HUES64 (cell line): ENCODE data around the gene DAPK2.

Source experiments
- H3K27ac ChIP-seq: 2 replicates; pipeline ENCODE4 v1.7.0; 2013; ENCODE audit warnings: low read depth, low read length, inconsistent platforms
- H3K27me3 ChIP-seq: 2 replicates; pipeline ENCODE4 v1.6.1; 2013; ENCODE audit warnings: mild to moderate bottlenecking, low read length; ENCODE audit not compliant: insufficient read depth
- H3K36me3 ChIP-seq: 2 replicates; pipeline ENCODE4 v1.6.1; 2013; ENCODE audit warnings: mild to moderate bottlenecking, low read length; ENCODE audit not compliant: insufficient read depth
- H3K4me1 ChIP-seq: 2 replicates; pipeline ENCODE4 v1.6.1; 2013; ENCODE audit warnings: mild to moderate bottlenecking, low read length, moderate library complexity; ENCODE audit not compliant: insufficient read depth
- H3K4me3 ChIP-seq: 2 replicates; pipeline ENCODE4 v1.5.1; 2013; ENCODE audit warnings: mild to moderate bottlenecking, low read length, moderate library complexity
- H3K9ac ChIP-seq: 2 replicates; pipeline ENCODE4 v1.6.1; 2013; ENCODE audit warnings: mild to moderate bottlenecking, low read depth, low read length
- H3K9me3 ChIP-seq: 2 replicates; pipeline ENCODE4 v1.6.1; 2013; ENCODE audit warnings: low read depth, low read length; ENCODE audit not compliant: insufficient read depth
- WGBS: fragments of 150-250, 120-280 bp; methylation state at CpG from one replicate; pipeline ENCODE4 v1.1.7; 2013; ENCODE audit warnings: missing lambda C conversion rate; 5-methylcytosine and 5-hydroxymethylcytosine counted together

Gene DAPK2

GRCh38 chr15:64035525-64035924 lies 10.8 kb downstream of the DAPK2 start:
- no peaks in the 10 kb centered on the region for H3K36me3 ChIP-seq
- H3K27ac ChIP-seq = no peak overlapping the region
- no peak overlapping the region for H3K9ac ChIP-seq
- H3K4me1 ChIP-seq = no peaks in the 10 kb centered on the region; the same call in 1 of the 2 replicates
- no peak overlapping the region for H3K4me3 ChIP-seq
- WGBS = 96% methylated on average over 1 of the region's 1 CpG
- no peaks in the 10 kb centered on the region for H3K9me3 ChIP-seq
- H3K27me3 ChIP-seq = no peaks in the 10 kb centered on the region

- no peaks in the 10 kb centered on the region for H3K27me3 ChIP-seq
- H3K4me3 ChIP-seq = no peak overlapping the region
- no peak overlapping the region for H3K27ac ChIP-seq
- H3K36me3 ChIP-seq = no peaks in the 10 kb centered on the region
- no peak overlapping the region for H3K9ac ChIP-seq
- H3K4me1 ChIP-seq = no peaks in the 10 kb centered on the region; the same call in 1 of the 2 replicates
- WGBS = 71% methylated on average over 4 of the region's 4 CpGs
- no peaks in the 10 kb centered on the region for H3K9me3 ChIP-seq
Measured at GRCh38 chr15:64034519-64034918, 11.8 kb downstream of the DAPK2 start.

- H3K4me1 ChIP-seq = peaks cover 6% of the 10 kb centered on the region; the same call in 1 of the 2 replicates
- no peak overlapping the region for H3K27ac ChIP-seq
- 90% methylated on average over 5 of the region's 5 CpGs for WGBS
- no peak overlapping the region for H3K4me3 ChIP-seq
- H3K9me3 ChIP-seq = no peaks in the 10 kb centered on the region
- no peak overlapping the region for H3K9ac ChIP-seq
- H3K27me3 ChIP-seq = no peaks in the 10 kb centered on the region
- H3K36me3 ChIP-seq = no peaks in the 10 kb centered on the region
Measured at GRCh38 chr15:64032329-64032728, 14.0 kb downstream of the DAPK2 start.

- H3K9ac ChIP-seq = no peak overlapping the region
- no peak overlapping the region for H3K4me3 ChIP-seq
- no peaks in the 10 kb centered on the region for H3K9me3 ChIP-seq
- peaks cover 6% of the 10 kb centered on the region; the same call in 1 of the 2 replicates for H3K4me1 ChIP-seq
- H3K36me3 ChIP-seq = no peaks in the 10 kb centered on the region
- 96% methylated on average over 4 of the region's 4 CpGs for WGBS
- no peak overlapping the region for H3K27ac ChIP-seq
- H3K27me3 ChIP-seq = no peaks in the 10 kb centered on the region
Measured at GRCh38 chr15:64030123-64030522, 16.2 kb downstream of the DAPK2 start.

- H3K36me3 ChIP-seq = no peaks in the 10 kb centered on the region
- no peak overlapping the region for H3K9ac ChIP-seq
- H3K9me3 ChIP-seq = no peaks in the 10 kb centered on the region
- no peak overlapping the region for H3K27ac ChIP-seq
- 93% methylated on average over 4 of the region's 4 CpGs for WGBS
- H3K4me3 ChIP-seq = no peak overlapping the region
- peaks cover 6% of the 10 kb centered on the region; the same call in 1 of the 2 replicates for H3K4me1 ChIP-seq
- no peaks in the 10 kb centered on the region for H3K27me3 ChIP-seq
Measured at GRCh38 chr15:64029633-64030032, 16.7 kb downstream of the DAPK2 start.

GRCh38 chr15:64029110-64029509 lies 17.2 kb downstream of the DAPK2 start:
- WGBS = 64% methylated on average over 8 of the region's 8 CpGs
- Histone ChIP-seq H3K4me1 (peaks cover 6% of the 10 kb centered on the region; the same call in 1 of the 2 replicates), H3K9me3 (no peaks in the 10 kb centered on the region), H3K4me3 (no peak overlapping the region), H3K36me3 (no peaks in the 10 kb centered on the region), H3K27ac (no peak overlapping the region), H3K27me3 (no peaks in the 10 kb centered on the region), H3K9ac (no peak overlapping the region)

GRCh38 chr15:64026591-64026990 lies 19.7 kb downstream of the DAPK2 start:
- Histone ChIP-seq H3K27me3 (no peaks in the 10 kb centered on the region), H3K27ac (no peak overlapping the region), H3K9ac (no peak overlapping the region), H3K4me1 (peaks cover 6% of the 10 kb centered on the region; the same call in 1 of the 2 replicates), H3K9me3 (no peaks in the 10 kb centered on the region), H3K4me3 (no peak overlapping the region), H3K36me3 (no peaks in the 10 kb centered on the region)
- WGBS = 86% methylated on average over 4 of the region's 4 CpGs

- Histone ChIP-seq H3K36me3 (no peaks in the 10 kb centered on the region), H3K4me1 (peaks cover 6% of the 10 kb centered on the region; the same call in 1 of the 2 replicates), H3K4me3 (no peak overlapping the region), H3K9me3 (no peaks in the 10 kb centered on the region), H3K27ac (no peak overlapping the region), H3K9ac (no peak overlapping the region), H3K27me3 (no peaks in the 10 kb centered on the region)
- WGBS = 90% methylated on average over 5 of the region's 5 CpGs
Measured at GRCh38 chr15:64024172-64025050, 21.9 kb downstream of the DAPK2 start.

DNA sequence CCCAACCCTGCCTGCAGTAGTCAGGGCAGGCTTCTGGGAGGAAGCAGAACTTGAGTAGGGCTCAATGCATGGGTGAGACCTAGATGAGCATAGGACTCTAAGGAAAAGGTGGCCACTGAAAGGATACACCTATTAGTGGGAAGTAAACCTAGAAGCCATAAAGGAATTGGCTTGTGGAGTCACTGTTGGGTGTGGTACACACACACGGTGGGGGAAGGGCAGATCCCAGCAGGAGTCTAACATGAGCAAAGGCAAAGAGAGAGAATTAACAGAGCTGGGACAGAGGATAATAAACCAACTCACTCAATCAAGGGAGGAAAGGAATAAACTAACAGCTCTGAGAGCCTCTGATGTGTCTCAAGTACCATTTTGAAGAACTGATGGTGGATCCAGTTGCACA lies 23.1 kb downstream of the DAPK2 start:
- 70% methylated on average over 1 of the region's 1 CpG for WGBS
- H3K4me3 ChIP-seq = no peak overlapping the region
- no peak overlapping the region for H3K27ac ChIP-seq
- no peaks in the 10 kb centered on the region for H3K36me3 ChIP-seq
- no peaks in the 10 kb centered on the region for H3K27me3 ChIP-seq
- no peaks in the 10 kb centered on the region for H3K4me1 ChIP-seq
- H3K9ac ChIP-seq = no peak overlapping the region
- no peaks in the 10 kb centered on the region for H3K9me3 ChIP-seq

DNA sequence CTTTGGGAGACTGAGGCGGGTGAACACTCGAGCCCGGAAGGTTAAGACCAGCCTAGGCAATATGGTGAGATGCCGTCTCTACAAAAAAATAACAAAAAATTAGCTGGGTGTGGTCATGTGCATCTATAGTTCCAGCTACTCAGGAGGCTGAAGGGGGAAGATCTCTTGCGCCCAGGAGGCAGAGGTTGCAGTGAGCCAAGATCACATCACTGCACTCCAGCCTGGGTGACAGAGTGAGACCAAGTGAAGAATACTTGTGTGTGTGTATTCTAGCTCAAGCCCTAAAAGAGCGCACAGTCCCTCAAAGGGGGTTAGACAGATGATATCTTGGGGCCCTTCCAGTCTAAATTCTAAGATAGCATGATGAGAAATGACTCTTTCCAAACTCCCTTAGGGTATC lies 23.7 kb downstream of the DAPK2 start:
- Histone ChIP-seq H3K27ac (no peak overlapping the region), H3K4me3 (no peak overlapping the region), H3K4me1 (no peaks in the 10 kb centered on the region), H3K9me3 (no peaks in the 10 kb centered on the region), H3K9ac (no peak overlapping the region), H3K27me3 (no peaks in the 10 kb centered on the region), H3K36me3 (no peaks in the 10 kb centered on the region)
- 92% methylated on average over 6 of the region's 6 CpGs for WGBS

GRCh38 chr15:64019764-64020163 lies 26.5 kb downstream of the DAPK2 start:
- WGBS = 97% methylated on average over 2 of the region's 2 CpGs
- Histone ChIP-seq H3K4me3 (no peak overlapping the region), H3K27me3 (no peaks in the 10 kb centered on the region), H3K4me1 (no peaks in the 10 kb centered on the region), H3K9me3 (no peaks in the 10 kb centered on the region), H3K9ac (no peak overlapping the region), H3K27ac (no peak overlapping the region), H3K36me3 (no peaks in the 10 kb centered on the region)
